C4-2B (cell line): ENCODE results near the gene MIPEP.

Experiments used
- CTCF ChIP-seq: fragments of 450-650 bp; conservative IDR thresholded peaks from 2 replicates; pipeline ENCODE4 v1.5.1; 2017; ENCODE audit warnings: mild to moderate bottlenecking
- ZFX ChIP-seq: fragments of 450-650 bp; IDR thresholded peaks from 2 replicates; pipeline ENCODE4 v1.6.1; 2017

GRCh38 chr13:23789576-23790346 is 99.4 kb downstream of the MIPEP start:
- TF ChIP-seq CTCF (no peak), ZFX (no peak)
